Measurements from ENCODE around the gene LBHD1.

Gene LBHD1

DNA sequence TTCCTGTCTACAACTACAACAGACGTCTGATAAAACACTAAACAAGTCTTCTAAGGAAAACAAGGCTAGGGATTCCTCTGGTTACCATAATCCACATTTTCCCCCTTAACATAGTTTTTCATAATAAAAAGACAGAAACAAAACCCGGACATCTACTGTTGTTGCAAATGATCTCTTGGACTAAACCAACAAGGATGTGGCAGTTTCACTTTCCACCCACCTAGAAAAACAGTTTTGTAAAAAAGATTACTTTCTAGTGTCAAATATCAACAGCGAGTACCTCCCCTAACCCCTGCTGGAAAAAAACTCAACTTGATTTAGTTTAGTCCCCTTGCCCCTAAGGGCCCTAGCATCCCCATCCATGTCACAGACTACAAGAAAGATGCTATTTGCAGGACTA is 40.8 kb upstream of the LBHD1 start:
- TF ChIP-seq CTCF (IDR thresholded peaks at IDR 0.05; ENCODE audit: low read depth, low read length, missing control alignments), result no peak
- DNase-seq (ENCODE audit: low read depth), result no peak
- no peak overlapping the region for H3K4me3 ChIP-seq (ENCODE audit: low read depth, low read length)

- TF ChIP-seq CTCF (IDR thresholded peaks at IDR 0.05; ENCODE audit: low read depth, low read length, missing control alignments), result no peak
- no peak overlapping the region for H3K4me3 ChIP-seq (ENCODE audit: low read depth, low read length)
- DNase-seq (ENCODE audit: low read depth), result no peak
These were observed 40.3 kb upstream of the LBHD1 start for GRCh38 chr11:62712276-62712812.

DNA sequence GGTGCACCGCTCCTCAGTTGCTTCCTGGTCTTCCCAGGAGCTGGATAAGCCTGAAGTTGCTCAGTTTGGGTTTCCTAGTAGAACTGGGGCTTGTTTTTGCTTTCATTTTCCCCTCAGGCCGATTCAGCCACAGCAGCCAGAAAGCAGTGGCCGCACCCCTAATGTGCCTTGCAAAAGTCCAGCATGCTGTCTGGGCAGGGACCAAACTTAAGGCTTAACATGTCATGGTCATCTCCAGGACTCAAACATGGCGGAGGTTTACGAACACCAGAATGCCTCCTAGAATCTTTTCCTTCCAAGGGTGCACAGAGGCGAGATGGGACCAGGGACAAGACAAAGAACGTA is 37.9 kb upstream of the LBHD1 start:
- no peak for DNase-seq (ENCODE audit: low read depth)
- no peak for TF ChIP-seq CTCF (IDR thresholded peaks at IDR 0.05; ENCODE audit: low read depth, low read length, missing control alignments)
- peak overlapping the region; percentile 56 for H3K4me3 ChIP-seq (ENCODE audit: low read depth, low read length)

- peak; percentile 95 for DNase-seq (ENCODE audit: low read depth)
- no peak for TF ChIP-seq CTCF (IDR thresholded peaks at IDR 0.05; ENCODE audit: low read depth, low read length, missing control alignments)
- peak overlapping the region; percentile 56 for H3K4me3 ChIP-seq (ENCODE audit: low read depth, low read length)
These were observed 37.4 kb upstream of the LBHD1 start for GRCh38 chr11:62709247-62710000.

GRCh38 chr11:62708793-62709192 is 36.7 kb upstream of the LBHD1 start:
- H3K4me3 ChIP-seq (ENCODE audit: low read depth, low read length), result peak overlapping the region; percentile 56
- DNase-seq (ENCODE audit: low read depth), result no peak
- TF ChIP-seq CTCF (IDR thresholded peaks at IDR 0.05; ENCODE audit: low read depth, low read length, missing control alignments), result no peak

DNA sequence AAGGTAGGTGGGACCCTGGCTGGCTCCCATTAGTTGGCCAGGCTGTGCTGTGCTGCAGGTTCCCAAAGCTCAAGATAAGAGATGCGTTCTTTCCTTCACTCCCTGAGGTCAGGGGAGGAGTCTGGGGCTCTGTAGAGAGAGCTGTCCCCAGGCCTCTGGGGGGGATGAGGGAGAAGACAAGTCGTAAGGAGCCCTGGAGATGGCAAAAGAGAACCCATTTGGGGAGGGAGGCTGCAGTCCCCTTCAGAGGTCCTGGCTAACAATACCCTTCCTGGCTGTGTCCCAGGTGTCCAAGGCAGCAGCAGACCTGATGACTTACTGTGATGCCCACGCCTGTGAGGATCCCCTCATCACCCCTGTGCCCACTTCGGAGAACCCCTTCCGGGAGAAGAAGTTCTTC is 36.3 kb upstream of the LBHD1 start:
- H3K4me3 ChIP-seq (ENCODE audit: low read depth, low read length), result peak overlapping the region; percentile 56; the same call in 1 of the 2 replicates
- no peak for TF ChIP-seq CTCF (IDR thresholded peaks at IDR 0.05; ENCODE audit: low read depth, low read length, missing control alignments)
- DNase-seq (ENCODE audit: low read depth), result no peak
